Activated B cell treated with CpG ODN at 0.5 μM for 24 hours (primary cell): Measurements from ENCODE around the gene TAOK2. TPM values are rescaled to one million over a fixed set of nuclear protein-coding genes. Genes with fewer than 3 reads are reported as not detected.

Source experiments
- ATAC-seq: fragments of 200-7000 bp; cut with Tn5 transposase; one replicate; pipeline ENCODE4 v1.10.0; 2021; ENCODE audit warnings: low read depth, mild to moderate bottlenecking, moderate library complexity
- CTCF ChIA-PET: fragments of 350-600 bp; sonication (Branson Sonifier 250); formaldehyde crosslinking; loops from one replicate; lab custom pipeline; 2021; ENCODE audit warnings: antibody characterized with exemption; lab: Charles Lee
- POLR2A ChIA-PET: fragments of 350-600 bp; sonication (Branson Sonifier 250); formaldehyde crosslinking; loops from one replicate; lab custom pipeline; 2021; ENCODE audit warnings: antibody characterized with exemption; lab: Charles Lee
- DNase-seq: peaks from one replicate; pipeline ENCODE4 v3.0.0; 2022
- H3K27ac Mint-ChIP-seq: one replicate; pipeline ENCODE4 v1.8.0; 2020; ENCODE audit warnings: mixed read lengths
- H3K27me3 Mint-ChIP-seq: one replicate; pipeline ENCODE4 v1.8.0; 2021; ENCODE audit warnings: mixed read lengths
- H3K36me3 Mint-ChIP-seq: one replicate; pipeline ENCODE4 v1.8.0; 2021; ENCODE audit warnings: low read depth, mixed read lengths
- H3K4me1 Mint-ChIP-seq: one replicate; pipeline ENCODE4 v1.8.0; 2021; ENCODE audit warnings: mixed read lengths
- H3K4me3 Mint-ChIP-seq: one replicate; pipeline ENCODE4 v1.8.0; 2020; ENCODE audit warnings: mild to moderate bottlenecking, mixed read lengths
- H3K9me3 Mint-ChIP-seq: one replicate; pipeline ENCODE4 v1.8.0; 2020; ENCODE audit warnings: mixed read lengths
- CTCF ChIP-seq: fragments of 200-600 bp; IDR thresholded peaks from one replicate; pipeline ENCODE4 v1.8.0; 2022; ENCODE audit warnings: antibody characterized with exemption, mild to moderate bottlenecking
- intact Hi-C: fragments of 100-400 bp; cut with micrococcal nuclease; formaldehyde crosslinking; loops from one replicate; pipeline ENCODE4 v1.15.1; 2024
- total RNA-seq: library from RNA; stranded (reverse); gene quantifications from 2 replicates; pipeline ENCODE4 v1.2.3, GENCODE V29; 2022

The TAOK2 gene
- total RNA-seq, 1 donor from 2014 or later: 36.1 TPM

- POLR2A ChIA-PET: interaction anchor here (0.6 to 2.2 kb wide), 7 partner anchors 8 to 273 kb away, joined by 3 to 8 read pairs (median 4); partner anchors contain the start of genes CDIPT, INO80E and TMEM219
Observed at GRCh38 chr16:30004424-30004776, 30.7 kb downstream of the TAOK2 start.

GRCh38 chr16:30004811-30005242 lies 31.2 kb downstream of the TAOK2 start:
- H3K36me3 Mint-ChIP-seq: peaks cover 29% of the 10 kb centered on the region
- intact Hi-C loops: loop anchor here (1.0 to 2.0 kb wide), 3 partner anchors 142 to 312 kb away; partner anchors contain the start of gene CDIPT
- peaks cover 5% of the 10 kb centered on the region for H3K27me3 Mint-ChIP-seq
- H3K27ac Mint-ChIP-seq: no peak overlapping the region
- peaks cover 5% of the 10 kb centered on the region for H3K4me1 Mint-ChIP-seq
- POLR2A ChIA-PET: interaction anchor here (0.6 to 2.2 kb wide), 9 partner anchors 8 to 274 kb away, joined by 3 to 8 read pairs (median 3); partner anchors contain the start of genes CDIPT, INO80E, KCTD13 and PAGR1
- H3K9me3 Mint-ChIP-seq: no peaks in the 10 kb centered on the region
- ATAC-seq (peak; percentile 33), DNase-seq (no peak)
- H3K4me3 Mint-ChIP-seq: no peak overlapping the region
- TF ChIP-seq CTCF: no peak
- CTCF ChIA-PET: interaction anchor here (0.6 to 1.6 kb wide), 5 partner anchors 10 to 304 kb away, joined by 3 to 6 read pairs (median 5); no protein-coding TSS in a partner anchor

More at GRCh38 chr16:30004424-30004776, 30.7 kb downstream of the TAOK2 start:
- ATAC-seq: no peak
- peaks cover 5% of the 10 kb centered on the region for H3K4me1 Mint-ChIP-seq
- H3K27me3 Mint-ChIP-seq: peaks cover 4% of the 10 kb centered on the region
- peaks cover 33% of the 10 kb centered on the region for H3K36me3 Mint-ChIP-seq
- no peak for DNase-seq
- H3K4me3 Mint-ChIP-seq: no peak overlapping the region
- H3K9me3 Mint-ChIP-seq: no peaks in the 10 kb centered on the region
- TF ChIP-seq CTCF: no peak
- CTCF ChIA-PET: interaction anchor here (0.6 to 1.6 kb wide), 5 partner anchors 11 to 304 kb away, joined by 3 to 6 read pairs (median 5); no protein-coding TSS in a partner anchor
- intact Hi-C loops: loop anchor here (2.0 kb wide), 1 partner anchor 142 kb away; the partner anchor contains the start of gene CDIPT
- H3K27ac Mint-ChIP-seq: no peak overlapping the region

- ChIA-PET POLR2A (interaction anchor here (0.6 to 2.2 kb wide), 5 partner anchors 9 to 305 kb away, joined by 3 to 8 read pairs (median 3); partner anchors contain the start of genes INO80E, KCTD13 and PAGR1), CTCF (interaction anchor here (0.8 to 1.3 kb wide), 4 partner anchors 30 to 314 kb away, joined by 3 to 6 read pairs (median 4); partner anchors contain the start of gene KCTD13)
- Mint-ChIP-seq H3K27ac (no peak overlapping the region), H3K9me3 (no peaks in the 10 kb centered on the region), H3K27me3 (peaks cover 11% of the 10 kb centered on the region), H3K4me3 (no peak overlapping the region), H3K4me1 (peaks cover 10% of the 10 kb centered on the region), H3K36me3 (peaks cover 25% of the 10 kb centered on the region)
- intact Hi-C loops: loop anchor here (1.0 to 2.0 kb wide), 3 partner anchors 143 to 312 kb away; partner anchors contain the start of gene CDIPT
- DNase-seq (peak; percentile 31), ATAC-seq (peak; percentile 81)
- TF ChIP-seq CTCF: peak; percentile 30
Observed at GRCh38 chr16:30005341-30006094, 31.9 kb downstream of the TAOK2 start.

- Mint-ChIP-seq H3K36me3 (peaks cover 24% of the 10 kb centered on the region), H3K4me3 (no peak overlapping the region), H3K9me3 (no peaks in the 10 kb centered on the region), H3K27me3 (peaks cover 12% of the 10 kb centered on the region), H3K27ac (no peak overlapping the region), H3K4me1 (peaks cover 12% of the 10 kb centered on the region)
- DNase-seq (no peak), ATAC-seq (no peak)
- POLR2A ChIA-PET: interaction anchor here (0.8 to 2.2 kb wide), 3 partner anchors 80 to 306 kb away, joined by 3 to 8 read pairs (median 3); partner anchors contain the start of gene KCTD13
- TF ChIP-seq CTCF: no peak
- CTCF ChIA-PET: interaction anchor here (0.7 to 1.3 kb wide), 5 partner anchors 31 to 315 kb away, joined by 3 to 6 read pairs (median 4); partner anchors contain the start of gene KCTD13
- intact Hi-C loops: no loop called here
Observed at GRCh38 chr16:30006095-30006473, 32.4 kb downstream of the TAOK2 start.
